UCSD-AML1 (cell line): ENCODE results near the gene ZBTB7C.

Experiments
- DNase-seq: peaks from one replicate; lab custom pipeline; 2025; ENCODE audit not compliant: unreplicated experiment; lab: John Stamatoyannopoulos, UW

ZBTB7C gene

GRCh38 chr18:48127606-48128005 lies 281.6 kb downstream of the ZBTB7C start:
- DNase-seq = no peak

- DNase-seq = no peak
Measured at GRCh38 chr18:48126240-48126639, 282.9 kb downstream of the ZBTB7C start.

- DNase-seq = no peak
Measured at GRCh38 chr18:48125724-48126123, 283.5 kb downstream of the ZBTB7C start.

- no peak for DNase-seq
Measured at GRCh38 chr18:48124857-48125626, 284.1 kb downstream of the ZBTB7C start.

- no peak for DNase-seq
Measured at GRCh38 chr18:48123941-48124340, 285.2 kb downstream of the ZBTB7C start.

- no peak for DNase-seq
Measured at GRCh38 chr18:48123324-48123723, 285.9 kb downstream of the ZBTB7C start.

GRCh38 chr18:48122816-48123215 lies 286.4 kb downstream of the ZBTB7C start:
- no peak for DNase-seq

- no peak for DNase-seq
Measured at GRCh38 chr18:48122376-48122775, 286.8 kb downstream of the ZBTB7C start.

- DNase-seq = no peak
Measured at GRCh38 chr18:48121752-48122151, 287.4 kb downstream of the ZBTB7C start.

GRCh38 chr18:48119204-48119603 lies 290.0 kb downstream of the ZBTB7C start:
- DNase-seq = no peak

GRCh38 chr18:48116873-48117630 lies 292.1 kb downstream of the ZBTB7C start:
- DNase-seq = no peak

GRCh38 chr18:48116017-48116416 lies 293.2 kb downstream of the ZBTB7C start:
- no peak for DNase-seq

GRCh38 chr18:48113691-48114090 lies 295.5 kb downstream of the ZBTB7C start:
- no peak for DNase-seq

GRCh38 chr18:48111587-48111986 lies 297.6 kb downstream of the ZBTB7C start:
- DNase-seq = no peak

GRCh38 chr18:48110797-48111196 lies 298.4 kb downstream of the ZBTB7C start:
- no peak for DNase-seq

GRCh38 chr18:48109961-48110493 lies 299.2 kb downstream of the ZBTB7C start:
- DNase-seq = no peak

- DNase-seq = peak; percentile 25
Measured at GRCh38 chr18:48108136-48108535, 301.0 kb downstream of the ZBTB7C start.

- DNase-seq = no peak
Measured at GRCh38 chr18:48106976-48107781, 302.0 kb downstream of the ZBTB7C start.

GRCh38 chr18:48106498-48106897 lies 302.7 kb downstream of the ZBTB7C start:
- DNase-seq = no peak

- no peak for DNase-seq
Measured at GRCh38 chr18:48105317-48105716, 303.9 kb downstream of the ZBTB7C start.

- DNase-seq = no peak
Measured at GRCh38 chr18:48104705-48105104, 304.5 kb downstream of the ZBTB7C start.
